Mucosa of descending colon (tissue), 3 donors: Measurements from ENCODE around the gene DNTTIP2. TPM values are rescaled to one million over a fixed set of nuclear protein-coding genes. Genes with fewer than 3 reads are reported as not detected.

Source experiments
- ATAC-seq: fragments of 200-7000 bp; cut with Tn5 transposase; one replicate; pipeline ENCODE4 v1.9.1; 2020; ENCODE audit warnings: mild to moderate bottlenecking, moderate library complexity
- DNase-seq, 3 donors: peaks; one replicate each; pipeline ENCODE4 v3.0.0-alpha.2; 2020
- H3K36me3 ChIP-seq: fragments of 200-600 bp; one replicate; pipeline ENCODE4 v1.8.0; 2021; ENCODE audit warnings: low read depth, mild to moderate bottlenecking
- H3K4me1 ChIP-seq: fragments of 200-600 bp; one replicate; pipeline ENCODE4 v1.8.0; 2021; ENCODE audit warnings: low read depth, mild to moderate bottlenecking
- H3K4me3 ChIP-seq: fragments of 200-600 bp; one replicate; pipeline ENCODE4 v1.8.0; 2021; ENCODE audit warnings: mild to moderate bottlenecking
- H3K9me3 ChIP-seq: fragments of 200-600 bp; one replicate; pipeline ENCODE4 v1.8.0; 2021; ENCODE audit warnings: mild to moderate bottlenecking
- intact Hi-C, 2 donors: fragments of 100-400 bp; cut with DNase I in 1 of 2; cut with micrococcal nuclease in 1 of 2; formaldehyde crosslinking; loops; one replicate each; pipeline versions ENCODE4 v1.11.0 to v1.11.1; 2022; cut with DNase I, micrococcal nuclease
- total RNA-seq, 3 donors: library from RNA; stranded (reverse); fragmentation: NEBNext Ultra II Directional in 2 of 3; extraction: Animal tissue kit (Norgen Biotek cat#: 25700) in 2 of 3; gene quantifications; one replicate each; pipeline versions ENCODE4 v1.2.1 to v1.2.4, GENCODE V29; 2021 to 2023
- TF ChIP-seq, protein P1 (sequence below): fragments of 200-600 bp; IDR thresholded peaks from one replicate; pipeline ENCODE4 v1.8.0; 2022; ENCODE audit warnings: antibody characterized with exemption, mild to moderate bottlenecking
- donor health status: DM: no; HTN: no; CAD: no; lungs with moderate emphysema.
- donor health status: DM: no; HTN: no; CAD: no.
- donor health status: DM: no; HTN: yes; CAD: no.

DNTTIP2 gene
- total RNA-seq, 3 donors from 2014 or later, result 29.0 to 52.7 (median 29.5) TPM

DNA sequence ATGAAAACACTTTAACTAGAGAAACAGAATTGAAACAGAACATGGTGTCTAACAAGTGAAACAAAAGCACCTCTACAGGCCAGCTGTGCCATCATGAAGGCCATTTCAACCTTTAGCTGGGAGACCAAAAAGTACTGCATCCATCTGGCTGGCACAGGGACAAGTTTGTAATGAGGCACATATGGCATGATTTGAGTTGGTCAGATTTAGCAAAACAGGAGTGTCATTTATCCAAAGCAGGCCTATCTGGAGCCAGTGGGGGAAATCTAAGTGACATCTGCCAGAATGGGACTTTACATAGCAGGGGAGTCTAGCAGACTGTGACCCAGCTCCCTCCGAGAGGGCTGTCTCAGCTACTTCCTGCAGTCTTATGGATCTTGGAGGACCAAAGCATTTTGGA, 51.9 kb downstream of the DNTTIP2 start:
- no peaks in the 10 kb centered on the region for H3K36me3 ChIP-seq
- DNase-seq (no peak), ATAC-seq (no peak)
- no peak overlapping the region for H3K4me3 ChIP-seq
- no peaks in the 10 kb centered on the region for H3K4me1 ChIP-seq
- TF ChIP-seq, protein P1, sequence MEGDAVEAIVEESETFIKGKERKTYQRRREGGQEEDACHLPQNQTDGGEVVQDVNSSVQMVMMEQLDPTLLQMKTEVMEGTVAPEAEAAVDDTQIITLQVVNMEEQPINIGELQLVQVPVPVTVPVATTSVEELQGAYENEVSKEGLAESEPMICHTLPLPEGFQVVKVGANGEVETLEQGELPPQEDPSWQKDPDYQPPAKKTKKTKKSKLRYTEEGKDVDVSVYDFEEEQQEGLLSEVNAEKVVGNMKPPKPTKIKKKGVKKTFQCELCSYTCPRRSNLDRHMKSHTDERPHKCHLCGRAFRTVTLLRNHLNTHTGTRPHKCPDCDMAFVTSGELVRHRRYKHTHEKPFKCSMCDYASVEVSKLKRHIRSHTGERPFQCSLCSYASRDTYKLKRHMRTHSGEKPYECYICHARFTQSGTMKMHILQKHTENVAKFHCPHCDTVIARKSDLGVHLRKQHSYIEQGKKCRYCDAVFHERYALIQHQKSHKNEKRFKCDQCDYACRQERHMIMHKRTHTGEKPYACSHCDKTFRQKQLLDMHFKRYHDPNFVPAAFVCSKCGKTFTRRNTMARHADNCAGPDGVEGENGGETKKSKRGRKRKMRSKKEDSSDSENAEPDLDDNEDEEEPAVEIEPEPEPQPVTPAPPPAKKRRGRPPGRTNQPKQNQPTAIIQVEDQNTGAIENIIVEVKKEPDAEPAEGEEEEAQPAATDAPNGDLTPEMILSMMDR, result no peak
- intact Hi-C loops, result no loop called here
- H3K9me3 ChIP-seq, result peaks cover under 1% of the 10 kb centered on the region

- intact Hi-C loops, result no loop called here
- ATAC-seq, result no peak
Measured at GRCh38 chr1:93824834-93825233, 54.2 kb downstream of the DNTTIP2 start.

GRCh38 chr1:93822730-93823425, 56.1 kb downstream of the DNTTIP2 start:
- intact Hi-C loops, result no loop called here
- ATAC-seq, result no peak
- no peaks in the 10 kb centered on the region for H3K9me3 ChIP-seq

More at GRCh38 chr1:93824834-93825233, 54.2 kb downstream of the DNTTIP2 start:
- no peaks in the 10 kb centered on the region for H3K4me1 ChIP-seq
- no peaks in the 10 kb centered on the region for H3K9me3 ChIP-seq
- no peak overlapping the region for H3K4me3 ChIP-seq
- TF ChIP-seq, protein P1, result no peak
- DNase-seq, result no peak
- no peaks in the 10 kb centered on the region for H3K36me3 ChIP-seq

DNA sequence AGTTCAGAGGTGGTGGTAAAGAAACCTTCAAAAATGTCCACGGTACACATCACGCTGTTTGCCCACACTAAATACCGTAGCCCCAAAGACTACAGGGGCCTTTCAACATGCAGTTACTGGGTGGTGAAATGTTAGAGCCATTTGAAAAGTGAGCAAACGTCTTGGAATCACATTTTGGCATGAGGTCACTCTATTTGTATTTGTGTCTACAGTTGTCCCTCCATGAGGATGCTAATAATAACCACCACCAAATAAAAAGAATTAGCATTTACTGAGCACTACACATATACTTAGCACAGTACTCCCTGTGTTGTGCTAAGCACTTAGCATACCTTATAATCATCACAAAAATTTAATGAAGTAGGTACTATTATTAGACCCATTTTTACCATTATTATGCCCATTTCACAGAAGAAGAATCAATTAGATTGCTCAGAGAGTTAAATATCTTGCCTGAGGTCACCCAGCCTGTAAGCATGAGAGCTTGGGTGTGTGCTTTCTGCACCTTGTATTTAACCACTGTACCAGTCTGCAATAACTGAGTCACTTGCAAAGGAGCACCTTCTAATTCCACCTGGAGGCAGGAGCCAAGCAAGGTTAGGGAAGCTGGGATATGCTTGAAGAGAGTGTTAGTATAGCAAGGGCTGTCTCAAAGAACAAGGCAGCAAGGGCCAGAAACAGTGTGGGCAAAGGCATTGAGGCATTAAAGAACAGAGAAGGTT, 57.4 kb downstream of the DNTTIP2 start:
- H3K4me1 ChIP-seq, result no peaks in the 10 kb centered on the region
- TF ChIP-seq, protein P1, result no peak
- intact Hi-C loops, result no loop called here
- no peaks in the 10 kb centered on the region for H3K36me3 ChIP-seq
- ATAC-seq (no peak), DNase-seq (no peak)
- no peak overlapping the region for H3K4me3 ChIP-seq
- H3K9me3 ChIP-seq, result no peaks in the 10 kb centered on the region

More at GRCh38 chr1:93822730-93823425, 56.1 kb downstream of the DNTTIP2 start:
- Histone ChIP-seq H3K4me1 (no peaks in the 10 kb centered on the region), H3K4me3 (no peak overlapping the region), H3K36me3 (no peaks in the 10 kb centered on the region)
- DNase-seq, result no peak
- TF ChIP-seq, protein P1, result no peak

- Histone ChIP-seq H3K4me3 (no peak overlapping the region), H3K4me1 (no peaks in the 10 kb centered on the region), H3K9me3 (no peaks in the 10 kb centered on the region), H3K36me3 (no peaks in the 10 kb centered on the region)
- ATAC-seq (no peak), DNase-seq (no peak)
- TF ChIP-seq, protein P1, result no peak
- intact Hi-C loops, result no loop called here
Measured at GRCh38 chr1:93820554-93821422, 58.2 kb downstream of the DNTTIP2 start.
